ENCODE results near the gene GRK5.

GRK5 gene

DNA sequence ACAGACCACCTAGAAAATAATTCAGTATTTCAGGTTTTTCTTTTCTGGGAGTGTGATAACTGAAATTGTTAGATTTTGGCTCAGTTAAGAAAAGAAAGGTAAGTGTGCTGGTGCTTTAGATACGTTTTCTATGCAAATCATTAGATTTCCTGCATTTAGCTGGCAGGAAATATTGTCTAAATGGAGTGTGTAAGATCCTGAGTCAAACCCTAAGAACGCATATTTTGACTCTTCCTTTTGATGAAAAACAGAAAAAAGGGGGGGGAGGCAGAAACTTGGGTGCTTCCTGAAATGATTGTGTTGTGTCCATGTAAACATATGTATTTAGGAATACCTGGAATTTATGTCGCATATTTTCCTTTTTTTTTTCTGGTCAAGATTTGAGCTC lies 1.2 kb downstream of the GRK5 start:
- peak; percentile 25 for DNase-seq (ENCODE audit: low spot score)

DNA sequence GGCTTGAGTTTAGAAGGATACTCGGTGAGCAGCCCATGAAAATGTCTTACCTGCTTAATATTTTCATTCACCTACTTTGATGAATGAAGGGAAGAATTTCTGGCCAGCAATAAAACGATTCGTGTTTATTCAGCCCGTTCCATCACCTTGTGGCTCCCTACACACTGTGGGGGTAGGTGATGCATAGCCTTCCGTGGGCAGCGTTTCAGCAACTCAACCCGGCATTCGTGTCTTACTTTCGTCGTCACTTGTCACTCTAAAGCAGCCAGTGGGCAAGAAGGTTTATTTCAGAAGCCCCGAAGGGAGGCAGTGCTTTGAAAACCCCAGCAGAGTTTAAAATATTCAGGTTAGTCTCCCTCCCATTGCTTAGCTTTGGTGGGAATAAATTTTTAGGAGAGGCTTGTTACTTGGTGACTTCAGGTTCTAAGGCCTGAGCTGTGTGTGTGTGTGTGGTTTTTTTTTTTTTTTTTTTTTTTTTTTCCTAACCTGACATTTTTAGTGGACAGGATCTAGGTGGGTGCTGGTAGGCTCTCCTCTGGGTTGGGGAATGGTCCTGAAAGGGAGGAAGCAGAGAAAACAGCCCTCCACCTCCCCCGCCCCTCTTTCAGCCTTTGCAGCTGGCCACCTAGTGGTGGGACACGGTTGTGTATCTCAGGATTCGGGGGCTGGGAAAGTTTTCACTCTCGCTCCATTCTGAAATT lies 1.8 kb downstream of the GRK5 start:
- DNase-seq (ENCODE audit: low spot score), result peak; percentile 60
- TF ChIP-seq, protein P1, sequence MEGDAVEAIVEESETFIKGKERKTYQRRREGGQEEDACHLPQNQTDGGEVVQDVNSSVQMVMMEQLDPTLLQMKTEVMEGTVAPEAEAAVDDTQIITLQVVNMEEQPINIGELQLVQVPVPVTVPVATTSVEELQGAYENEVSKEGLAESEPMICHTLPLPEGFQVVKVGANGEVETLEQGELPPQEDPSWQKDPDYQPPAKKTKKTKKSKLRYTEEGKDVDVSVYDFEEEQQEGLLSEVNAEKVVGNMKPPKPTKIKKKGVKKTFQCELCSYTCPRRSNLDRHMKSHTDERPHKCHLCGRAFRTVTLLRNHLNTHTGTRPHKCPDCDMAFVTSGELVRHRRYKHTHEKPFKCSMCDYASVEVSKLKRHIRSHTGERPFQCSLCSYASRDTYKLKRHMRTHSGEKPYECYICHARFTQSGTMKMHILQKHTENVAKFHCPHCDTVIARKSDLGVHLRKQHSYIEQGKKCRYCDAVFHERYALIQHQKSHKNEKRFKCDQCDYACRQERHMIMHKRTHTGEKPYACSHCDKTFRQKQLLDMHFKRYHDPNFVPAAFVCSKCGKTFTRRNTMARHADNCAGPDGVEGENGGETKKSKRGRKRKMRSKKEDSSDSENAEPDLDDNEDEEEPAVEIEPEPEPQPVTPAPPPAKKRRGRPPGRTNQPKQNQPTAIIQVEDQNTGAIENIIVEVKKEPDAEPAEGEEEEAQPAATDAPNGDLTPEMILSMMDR (IDR thresholded peaks at IDR 0.05; ENCODE audit: extremely low read depth, missing control alignments), result peak; percentile 88

More for the DNA sequence above, 1.2 kb downstream of the GRK5 start:
- TF ChIP-seq, protein P1 (IDR thresholded peaks at IDR 0.05; ENCODE audit: extremely low read depth, missing control alignments), result no peak

DNA sequence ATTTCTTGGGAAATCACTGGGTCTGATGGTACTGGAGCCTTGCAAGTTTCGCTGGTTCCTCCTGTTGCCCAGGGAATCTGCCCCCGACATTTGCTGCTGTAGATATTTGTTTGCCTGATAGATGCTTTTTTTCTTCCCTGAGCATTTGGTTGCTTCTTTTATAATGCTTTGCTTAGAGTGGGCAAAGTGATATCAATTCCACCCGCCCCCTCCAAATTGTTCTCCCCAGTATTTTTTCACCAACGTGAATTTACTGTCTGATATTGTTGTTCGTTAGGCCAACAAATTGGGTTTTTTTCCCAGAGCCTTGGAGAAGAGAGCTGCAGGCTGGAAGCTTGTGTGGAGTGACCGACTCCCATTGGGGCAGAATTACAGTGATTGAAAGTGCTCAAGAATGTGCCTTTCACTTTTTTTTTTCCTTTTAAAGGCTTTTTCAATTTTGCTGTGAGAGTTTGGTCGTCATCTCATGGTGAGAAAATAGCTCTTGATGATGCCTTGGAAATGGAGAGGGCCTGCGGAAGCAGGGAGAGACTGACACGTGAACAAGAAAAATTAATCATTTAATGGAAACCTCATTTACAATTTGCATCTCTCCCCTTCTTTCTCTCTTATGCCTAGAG lies 2.5 kb downstream of the GRK5 start:
- no peak for DNase-seq (ENCODE audit: low spot score)
- TF ChIP-seq, protein P1 (IDR thresholded peaks at IDR 0.05; ENCODE audit: extremely low read depth, missing control alignments), result no peak

DNA sequence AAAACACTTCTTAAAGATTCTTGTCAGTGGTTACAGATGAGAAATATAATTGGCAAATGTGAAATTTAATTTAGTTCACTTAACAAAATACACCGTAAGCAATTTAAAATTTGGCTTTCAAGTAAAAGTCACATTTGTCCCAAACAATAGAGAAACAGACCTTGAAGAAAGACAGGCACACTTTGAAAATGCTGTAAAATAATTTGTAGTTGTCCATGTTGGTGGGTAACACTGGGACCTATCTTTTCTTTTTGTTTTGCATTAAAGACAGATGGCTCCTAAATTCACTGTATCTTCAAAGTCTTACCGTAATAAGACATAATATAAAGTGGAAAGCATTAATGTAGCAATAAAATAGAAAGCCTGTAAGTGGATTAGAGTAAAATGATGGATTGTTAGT lies 3.3 kb downstream of the GRK5 start:
- TF ChIP-seq, protein P1 (IDR thresholded peaks at IDR 0.05; ENCODE audit: extremely low read depth, missing control alignments), result no peak
- DNase-seq (ENCODE audit: low spot score), result no peak

DNA sequence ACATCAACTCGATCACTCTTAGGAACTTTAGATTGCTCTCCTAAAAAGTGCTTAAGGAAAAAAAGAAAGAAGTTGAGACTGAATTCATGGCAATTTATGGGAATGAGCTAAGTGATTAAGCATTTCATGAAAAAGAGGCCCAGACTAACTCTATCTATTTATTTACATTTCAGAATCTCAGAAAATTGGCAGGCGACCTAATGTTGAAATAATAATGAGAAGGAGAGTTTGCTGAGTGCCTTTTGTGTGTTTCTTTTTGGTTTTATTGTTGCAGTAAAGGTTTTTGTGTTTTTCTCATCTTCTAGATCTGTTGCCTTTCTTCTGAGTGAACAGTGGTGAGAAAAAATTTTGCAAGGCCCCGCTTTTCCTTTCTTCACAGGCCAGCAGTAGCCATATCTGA lies 3.8 kb downstream of the GRK5 start:
- no peak for DNase-seq (ENCODE audit: low spot score)
- TF ChIP-seq, protein P1 (IDR thresholded peaks at IDR 0.05; ENCODE audit: extremely low read depth, missing control alignments), result no peak

DNA sequence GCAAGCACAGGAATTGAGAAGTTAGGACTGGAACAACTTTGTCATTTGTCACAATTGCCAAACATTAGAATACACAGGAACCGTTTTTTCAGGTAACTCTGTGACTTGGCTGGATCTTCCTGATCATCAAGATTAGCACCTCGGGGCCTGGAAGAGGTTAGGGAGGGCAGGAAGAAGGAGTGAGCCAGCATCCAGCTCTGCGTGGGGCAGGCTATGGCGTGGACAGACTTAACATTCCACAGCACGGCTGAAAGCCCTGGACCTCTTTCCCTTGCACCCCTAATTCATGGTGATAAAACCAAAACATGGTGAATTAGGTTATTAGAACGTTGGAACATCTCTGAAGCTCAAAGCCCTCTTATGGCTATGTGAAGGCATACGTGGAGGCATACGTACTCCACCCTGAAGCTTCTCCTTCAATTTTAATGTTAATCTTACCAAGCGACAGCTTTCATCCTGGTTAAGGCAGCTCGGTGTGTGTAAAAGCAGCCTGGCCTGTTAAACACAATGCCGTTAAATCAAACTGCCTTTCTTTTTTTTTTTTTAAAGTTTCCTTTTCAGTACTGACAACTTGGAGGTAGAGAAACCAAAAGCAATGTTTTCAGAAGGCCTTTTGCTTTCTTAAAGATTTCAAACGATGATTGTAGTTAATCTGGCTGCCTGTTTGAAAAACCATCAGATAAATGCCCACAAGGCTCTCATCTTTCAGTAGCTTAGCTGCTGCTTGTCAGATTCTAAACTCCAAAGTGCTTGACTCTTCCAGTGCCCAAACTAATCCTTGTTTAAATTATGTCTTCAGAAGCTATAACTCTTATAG lies 4.5 kb downstream of the GRK5 start:
- TF ChIP-seq, protein P1 (IDR thresholded peaks at IDR 0.05; ENCODE audit: extremely low read depth, missing control alignments), result no peak
- peak; percentile 46 for DNase-seq (ENCODE audit: low spot score)

DNA sequence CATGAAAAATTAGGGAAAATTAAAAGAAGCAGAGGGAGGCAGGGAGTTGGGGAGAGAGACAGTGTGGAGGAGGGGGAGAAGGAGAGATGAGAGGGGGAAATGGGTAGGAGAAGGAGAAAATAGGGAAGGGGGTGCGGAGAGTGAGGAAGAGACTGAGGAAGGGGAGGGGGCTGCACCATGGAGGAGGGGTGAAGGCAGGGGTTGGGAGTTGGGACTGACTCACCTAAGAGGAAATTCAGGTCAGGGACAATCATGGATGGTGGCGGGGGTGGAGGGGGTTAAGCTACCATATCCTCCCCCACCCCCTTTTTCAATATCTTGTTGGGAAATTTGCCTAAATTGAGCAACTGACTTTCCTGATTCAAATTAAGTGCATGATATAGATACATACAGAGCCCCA lies 8.0 kb downstream of the GRK5 start:
- no peak for DNase-seq (ENCODE audit: low spot score)
- TF ChIP-seq, protein P1 (IDR thresholded peaks at IDR 0.05; ENCODE audit: extremely low read depth, missing control alignments), result no peak

All from GM20000 (cell line).